Activated T-cell treated with anti-CD3 and anti-CD28 coated beads for 1 hour (primary cell): Measurements from ENCODE around the gene DTX3.
"Not testable (repeated sequence)": the region's sequence is repeated elsewhere in the genome, so short reads cannot be mapped to it uniquely, and the experiment has no call there.

Experiments used
- DNase-seq: peaks from one replicate; pipeline ENCODE4 v3.0.0-alpha.2; 2020; ENCODE audit warnings: low read depth

DTX3 gene

GRCh38 chr12:57607958-57608663 is 3.5 kb downstream of the DTX3 start:
- DNase-seq, result no peak

DNA sequence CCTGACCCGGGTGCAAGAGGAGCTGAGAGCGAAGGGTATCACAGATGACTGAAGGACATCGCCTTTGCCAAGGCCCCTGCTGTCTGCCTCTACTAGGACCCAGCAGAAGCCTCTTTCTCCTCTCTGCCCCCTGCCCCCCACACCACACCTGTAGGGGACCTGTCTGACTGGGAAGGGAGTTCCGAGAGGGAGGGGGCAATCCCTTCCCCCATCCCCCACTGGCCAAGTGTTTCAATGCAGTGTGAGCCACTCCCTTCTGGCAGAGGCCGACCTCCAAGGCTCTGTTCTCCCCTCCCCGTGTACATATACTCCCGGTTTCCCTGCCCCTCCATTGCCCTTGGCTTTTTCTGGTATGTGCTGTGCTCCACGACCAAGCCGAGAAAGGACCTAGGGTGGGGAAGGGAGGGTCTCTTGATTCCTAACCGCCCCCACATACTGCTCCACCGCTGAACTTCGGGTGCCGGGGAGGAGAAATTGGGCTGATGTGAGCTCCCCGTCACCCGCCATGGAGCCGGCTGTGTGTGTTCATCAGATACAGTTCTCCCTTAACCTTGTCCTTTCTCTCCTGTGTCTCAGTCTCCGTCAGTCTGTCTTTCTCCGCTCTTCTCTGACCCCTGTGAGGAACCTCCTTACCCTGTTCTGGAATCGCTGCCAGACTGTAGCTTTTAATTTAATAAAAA is 4.6 kb downstream of the DTX3 start:
- DNase-seq, result no peak

- DNase-seq, result no peak
Observed at GRCh38 chr12:57609781-57610553, 5.3 kb downstream of the DTX3 start.

- no peak for DNase-seq
Observed at GRCh38 chr12:57610554-57611107, 6.0 kb downstream of the DTX3 start.

- no peak for DNase-seq
Observed at GRCh38 chr12:57611108-57611826, 6.6 kb downstream of the DTX3 start, which contains the start of gene ARHGEF25. ARHGEF25 (plus strand) TSS chr12:57611435; CDS start chr12:57611895, 460 bp downstream.

DNA sequence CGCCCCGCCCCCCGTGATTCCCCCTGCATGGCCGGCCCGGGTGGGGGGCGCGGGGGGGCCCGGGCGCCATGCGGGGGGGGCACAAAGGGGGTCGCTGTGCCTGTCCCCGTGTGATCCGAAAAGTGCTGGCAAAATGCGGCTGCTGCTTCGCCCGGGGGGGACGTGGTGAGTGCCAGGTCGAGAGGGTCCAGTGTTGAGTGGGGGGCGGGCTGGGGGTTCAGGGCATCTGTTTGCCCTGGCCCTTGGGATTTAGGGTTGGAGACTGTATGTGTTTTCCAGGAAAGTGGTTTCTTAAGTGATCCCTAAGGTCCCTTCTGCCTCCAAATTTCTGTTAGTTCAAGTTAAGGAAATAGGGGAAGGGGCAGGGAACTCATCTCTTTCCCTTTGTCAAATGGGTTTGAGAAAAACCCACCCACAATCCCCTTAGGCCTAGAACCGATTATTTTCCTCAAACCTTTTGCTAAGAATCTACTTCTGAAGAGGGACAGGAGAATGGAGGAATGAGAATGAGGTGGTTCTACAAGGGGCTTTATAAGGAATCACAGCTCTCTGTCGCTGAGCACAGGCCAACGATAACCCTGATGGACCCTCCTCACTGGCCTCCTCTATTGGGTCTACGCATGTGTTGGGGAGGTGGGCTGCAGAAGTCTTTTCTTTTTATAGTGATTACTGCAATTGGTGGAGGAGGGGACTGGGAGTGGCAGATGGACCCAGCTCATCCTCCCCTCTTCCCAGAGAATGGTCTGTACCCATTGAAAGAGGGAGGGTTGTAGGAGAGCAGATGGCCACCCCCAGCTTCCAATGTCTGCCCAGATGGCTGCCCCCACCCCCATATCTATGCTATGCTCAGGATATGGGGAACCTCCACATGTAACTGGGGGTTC is 7.4 kb downstream of the DTX3 start:
- DNase-seq, result no peak

DNA sequence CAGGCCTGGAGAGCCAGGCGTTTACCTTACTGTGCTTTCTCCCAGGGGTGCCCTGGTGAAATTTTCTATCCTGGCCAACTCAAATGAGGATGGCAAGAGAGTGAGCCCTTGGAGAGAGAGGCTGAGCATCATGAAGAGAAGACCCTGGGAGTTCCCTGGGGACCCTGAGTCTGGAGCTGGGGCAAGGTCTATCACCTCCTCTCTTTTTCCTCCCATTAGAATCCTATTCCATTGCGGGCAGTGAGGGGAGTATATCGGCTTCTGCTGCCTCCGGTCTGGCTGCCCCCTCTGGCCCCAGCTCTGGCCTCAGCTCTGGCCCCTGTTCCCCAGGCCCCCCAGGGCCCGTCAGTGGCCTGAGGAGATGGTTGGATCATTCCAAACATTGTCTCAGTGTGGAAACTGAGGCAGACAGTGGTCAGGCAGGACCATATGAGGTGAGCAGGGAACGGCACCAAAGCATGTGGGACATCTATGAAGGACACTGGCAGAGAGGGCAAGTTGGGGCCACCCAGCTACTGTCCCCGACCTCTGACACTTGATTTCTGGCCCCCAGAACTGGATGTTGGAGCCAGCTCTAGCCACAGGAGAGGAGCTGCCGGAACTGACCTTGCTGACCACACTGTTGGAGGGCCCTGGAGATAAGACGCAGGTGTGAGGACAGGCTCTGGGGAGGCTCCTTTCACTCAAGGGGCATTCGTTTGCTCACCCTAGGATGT is 8.2 kb downstream of the DTX3 start:
- no peak for DNase-seq

- DNase-seq, result no peak
Observed at GRCh38 chr12:57613427-57614109, 8.9 kb downstream of the DTX3 start.

DNA sequence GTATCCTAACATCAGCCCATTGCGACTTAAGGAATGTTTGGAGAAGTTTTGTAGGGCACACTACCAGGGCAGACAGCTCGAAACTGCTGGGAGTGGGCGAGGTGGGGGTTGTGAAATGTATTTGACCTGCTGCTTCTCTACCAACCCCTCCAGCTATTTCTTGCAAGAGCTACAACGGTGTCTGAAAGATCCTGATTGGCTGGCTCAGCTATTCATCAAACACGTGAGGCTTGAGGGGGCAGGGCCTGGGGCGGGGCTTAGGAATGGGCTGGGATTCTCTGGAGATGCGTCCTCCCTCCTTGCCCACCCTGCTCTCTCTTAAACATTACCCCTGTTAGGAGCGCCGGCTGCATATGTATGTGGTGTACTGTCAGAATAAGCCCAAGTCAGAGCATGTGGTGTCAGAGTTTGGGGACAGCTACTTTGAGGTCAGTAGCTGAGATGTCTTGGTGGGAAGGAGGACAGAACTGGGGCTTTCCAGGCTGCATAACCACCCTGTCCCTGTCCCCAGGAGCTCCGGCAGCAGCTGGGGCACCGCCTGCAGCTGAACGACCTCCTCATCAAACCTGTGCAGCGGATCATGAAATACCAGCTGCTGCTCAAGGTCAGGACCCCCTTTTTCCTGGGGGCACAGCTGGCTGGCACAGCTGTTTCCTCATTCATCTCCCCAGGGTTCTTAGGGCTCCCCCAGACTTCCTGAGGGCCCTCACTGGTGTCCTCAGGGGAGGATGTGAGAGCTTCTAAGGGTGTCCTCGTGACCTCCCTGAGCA is 9.7 kb downstream of the DTX3 start:
- no peak for DNase-seq

- no peak for DNase-seq
Observed at GRCh38 chr12:57614948-57615500, 10.4 kb downstream of the DTX3 start.

GRCh38 chr12:57615637-57616036 is 11.0 kb downstream of the DTX3 start:
- DNase-seq, result no peak

- DNase-seq, result no peak
Observed at GRCh38 chr12:57616383-57617101, 11.9 kb downstream of the DTX3 start.

- DNase-seq, result no peak
Observed at GRCh38 chr12:57617942-57618341, 13.3 kb downstream of the DTX3 start.

- not testable (repeated sequence) for DNase-seq
Observed at GRCh38 chr12:57618431-57618830, 13.8 kb downstream of the DTX3 start.

GRCh38 chr12:57618966-57619433 is 14.4 kb downstream of the DTX3 start:
- no peak for DNase-seq

DNA sequence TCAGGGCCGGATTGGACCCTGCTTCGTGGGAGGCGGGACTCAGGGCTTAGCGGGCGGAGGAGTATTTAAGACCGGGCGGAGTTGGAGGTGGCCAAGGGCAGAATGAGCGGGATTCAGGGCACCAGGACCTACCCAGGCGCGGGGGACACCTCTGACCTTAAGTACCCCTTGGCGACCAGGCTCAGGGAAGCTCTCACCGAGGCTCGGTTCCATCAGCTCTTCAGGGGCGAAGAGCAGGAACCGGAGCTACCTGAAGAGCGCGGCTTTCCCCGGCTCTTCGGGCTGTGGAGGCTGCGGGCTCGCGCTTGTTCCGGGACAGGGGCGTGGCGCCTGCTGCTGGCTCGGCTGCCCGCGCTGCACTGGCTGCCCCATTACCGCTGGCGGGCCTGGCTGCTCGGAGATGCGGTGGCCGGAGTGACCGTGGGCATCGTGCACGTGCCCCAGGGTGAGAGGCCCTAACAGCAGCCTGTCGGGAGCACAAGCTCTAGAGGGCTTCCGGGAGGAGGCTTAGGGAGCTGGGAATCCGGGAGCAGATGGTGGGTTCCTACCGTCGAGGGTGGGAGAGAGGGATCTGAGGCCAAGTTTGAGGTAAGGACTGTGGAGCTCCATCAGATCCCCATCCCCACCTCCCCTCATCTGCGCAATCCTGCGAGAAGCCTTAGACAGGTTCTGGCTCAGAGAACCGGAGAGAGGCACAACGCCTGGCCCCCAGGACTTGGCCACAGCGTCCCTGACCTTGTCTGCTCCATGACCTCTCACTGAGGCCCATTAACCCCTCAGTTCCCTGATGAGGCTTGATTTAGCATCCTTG is 15.0 kb downstream of the DTX3 start:
- DNase-seq, result no peak
